WTC11 (cell line): ENCODE data around the gene RAD18.

Experiments
- ATF1 ChIP-seq: sonication (generic); formaldehyde crosslinking; IDR thresholded peaks from 2 replicates; pipeline ENCODE4 v1.8.1; 2023; ENCODE audit warnings: mild to moderate bottlenecking, moderate library complexity, missing genetic modification reagents
- CTCF ChIP-seq: fragments of 200-600 bp; IDR thresholded peaks from 2 replicates; pipeline ENCODE4 v1.8.0; 2022; ENCODE audit warnings: antibody characterized with exemption
- ETV6 ChIP-seq: sonication (generic); formaldehyde crosslinking; IDR thresholded peaks from 2 replicates; pipeline ENCODE4 v1.8.1; 2022; ENCODE audit warnings: mild to moderate bottlenecking, missing genetic modification reagents
- FOXP1 ChIP-seq: sonication (generic); formaldehyde crosslinking; IDR thresholded peaks from 2 replicates; pipeline ENCODE4 v1.8.0; 2022; ENCODE audit warnings: missing genetic modification reagents, mild to moderate bottlenecking, moderate library complexity, borderline replicate concordance
- MLX ChIP-seq: sonication (generic); formaldehyde crosslinking; IDR thresholded peaks from 2 replicates; pipeline ENCODE4 v1.8.1; 2023; ENCODE audit warnings: mild to moderate bottlenecking, missing genetic modification reagents, moderate library complexity
- SP1 ChIP-seq: sonication (generic); formaldehyde crosslinking; conservative IDR thresholded peaks from 2 replicates; pipeline ENCODE4 v1.8.1; 2022; ENCODE audit warnings: missing genetic modification reagents
- ZNF232 ChIP-seq: sonication (generic); formaldehyde crosslinking; IDR thresholded peaks from 2 replicates; pipeline ENCODE4 v1.8.0; 2022; ENCODE audit warnings: mild to moderate bottlenecking, missing genetic modification reagents
- ZNF317 ChIP-seq: sonication (generic); formaldehyde crosslinking; IDR thresholded peaks from 2 replicates; pipeline ENCODE4 v1.8.1; 2023; ENCODE audit warnings: low read depth, mild to moderate bottlenecking, moderate library complexity, missing genetic modification reagents, borderline replicate concordance

GRCh38 chr3:8867646-8868045 is 95.6 kb downstream of the RAD18 start:
- TF ChIP-seq MLX: no peak
- TF ChIP-seq CTCF: no peak
- no peak for TF ChIP-seq ZNF232
- no peak for TF ChIP-seq ETV6 (CRISPR knock-in tag)
- no peak for TF ChIP-seq ATF1
- no peak for TF ChIP-seq FOXP1
- no peak for TF ChIP-seq ZNF317 (CRISPR knock-in tag)
- TF ChIP-seq SP1 (CRISPR knock-in tag): no peak
